Uterus (tissue), 2 donors: ENCODE data around the gene DCLK3.

Source experiments
- CTCF ChIP-seq, 4 experiments: fragments of 200-600 bp in 2 of 4; fragments of 450-650 bp in 2 of 4; sonication (generic) in 2 of 4; IDR thresholded peaks; one replicate each; pipeline ENCODE4 v1.5.1; 2016 to 2019; ENCODE audit warnings: antibody characterized with exemption in 4 of 4, mild to moderate bottlenecking in 2 of 4, moderate library complexity in 1 of 4
- POLR2A ChIP-seq, 2 donors: fragments of 450-650 bp; IDR thresholded peaks; one replicate each; pipeline ENCODE4 v1.6.1; 2016; ENCODE audit warnings: antibody characterized with exemption in 2 of 2, mild to moderate bottlenecking in 1 of 2, moderate library complexity in 1 of 2

- no peak for TF ChIP-seq CTCF (IDR thresholded peaks at IDR 0.05)
- no peak for TF ChIP-seq POLR2A (IDR thresholded peaks at IDR 0.05)
Measured at GRCh38 chr3:36697229-36698001, 66.9 kb downstream of the DCLK3 start.
